ENCODE measurements around the gene KRTAP19-1. TPM values are rescaled to one million over a fixed set of nuclear protein-coding genes. Genes with fewer than 3 reads are reported as not detected.

KRTAP19-1 gene
- polyA plus RNA-seq, 4 donors: not detected

- Histone ChIP-seq H3K36me3 (ENCODE audit: control insufficient read depth in 3 of 3, insufficient read depth in 2 of 3, low read depth in 1 of 3, low read length in 3 of 3) (no peaks in the 10 kb centered on the region), H3K4me3 (ENCODE audit: low read depth in 1 of 3, low read length in 3 of 3) (no peak overlapping the region), H3K9me3 (ENCODE audit: control insufficient read depth in 2 of 2, insufficient read depth in 1 of 2, low read depth in 1 of 2, low read length in 1 of 2) (no peaks in the 10 kb centered on the region), H3K4me1 (ENCODE audit: control insufficient read depth in 3 of 3, insufficient read depth in 2 of 3, low read depth in 1 of 3, low read length in 2 of 3) (no peaks in the 10 kb centered on the region), H3K27ac (ENCODE audit: low read depth in 1 of 3, low read length in 2 of 3) (no peak overlapping the region), H3K27me3 (ENCODE audit: control insufficient read depth in 3 of 3, insufficient read depth in 3 of 3, low read length in 3 of 3) (no peaks in the 10 kb centered on the region)
- DNase-seq (no peak), FAIRE-seq (no peak)
- WGBS, 3 donors: 33 to 60% (median 36%) methylated on average over 1 of the region's 1 CpG
Observed at GRCh38 chr21:30444204-30444603, 36.0 kb downstream of the KRTAP19-1 start.

- no peak overlapping the region for H3K27ac ChIP-seq (ENCODE audit: low read depth in 1 of 3, low read length in 2 of 3)
- H3K9me3 ChIP-seq (ENCODE audit: control insufficient read depth in 2 of 2, insufficient read depth in 1 of 2, low read depth in 1 of 2, low read length in 1 of 2): no peaks in the 10 kb centered on the region
- no peaks in the 10 kb centered on the region for H3K4me1 ChIP-seq (ENCODE audit: control insufficient read depth in 3 of 3, insufficient read depth in 2 of 3, low read depth in 1 of 3, low read length in 2 of 3)
- H3K36me3 ChIP-seq (ENCODE audit: control insufficient read depth in 3 of 3, insufficient read depth in 2 of 3, low read depth in 1 of 3, low read length in 3 of 3): no peaks in the 10 kb centered on the region
- H3K4me3 ChIP-seq (ENCODE audit: low read depth in 1 of 3, low read length in 3 of 3): no peak overlapping the region
- no peaks in the 10 kb centered on the region for H3K27me3 ChIP-seq (ENCODE audit: control insufficient read depth in 3 of 3, insufficient read depth in 3 of 3, low read length in 3 of 3)
- DNase-seq: peak in 1 of 2 donors; percentile 10
- no peak for FAIRE-seq
Observed at GRCh38 chr21:30443226-30443625, 36.9 kb downstream of the KRTAP19-1 start.

DNA sequence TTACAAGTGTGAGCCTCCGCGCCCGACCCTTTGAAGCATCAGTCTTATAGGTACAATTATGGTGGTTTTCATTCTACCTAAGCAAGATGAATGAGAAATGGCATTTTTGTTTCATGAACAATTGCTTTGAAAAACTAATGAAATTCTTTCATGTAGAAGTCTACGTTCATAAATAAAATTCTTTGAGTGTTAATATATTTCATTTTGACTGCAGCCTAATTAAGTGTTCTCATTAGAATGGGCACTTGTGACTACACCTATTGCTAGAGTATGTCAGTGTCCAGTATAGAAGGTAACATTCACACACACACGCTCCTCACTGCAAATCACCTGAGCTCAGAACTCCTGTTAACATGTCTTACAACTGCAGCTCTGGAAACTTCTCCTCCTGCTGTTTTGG, 40.2 kb downstream of the KRTAP19-1 start, which contains the start of gene KRTAP15-1:
TSS of gene KRTAP15-1 (plus strand) at position 301 of the 400 bp plus-strand sequence. CDS start at position 354, 53 bp downstream.
- Histone ChIP-seq H3K27ac (ENCODE audit: low read depth in 1 of 3, low read length in 2 of 3) (no peak within 1 kb of the TSS), H3K27me3 (ENCODE audit: control insufficient read depth in 3 of 3, insufficient read depth in 3 of 3, low read length in 3 of 3) (no peaks in the 10 kb centered on the region), H3K4me3 (ENCODE audit: low read depth in 1 of 3, low read length in 3 of 3) (no peak within 1 kb of the TSS), H3K36me3 (ENCODE audit: control insufficient read depth in 3 of 3, insufficient read depth in 2 of 3, low read depth in 1 of 3, low read length in 3 of 3) (no peaks in the 10 kb centered on the region), H3K4me1 (ENCODE audit: control insufficient read depth in 3 of 3, insufficient read depth in 2 of 3, low read depth in 1 of 3, low read length in 2 of 3) (no peaks in the 10 kb centered on the region), H3K9me3 (ENCODE audit: control insufficient read depth in 2 of 2, insufficient read depth in 1 of 2, low read depth in 1 of 2, low read length in 1 of 2) (no peaks in the 10 kb centered on the region)
- no peak for DNase-seq
- FAIRE-seq: no peak
- WGBS, 3 donors: 90 to 93% (median 91%) methylated on average over 5 of the region's 5 CpGs

DNA sequence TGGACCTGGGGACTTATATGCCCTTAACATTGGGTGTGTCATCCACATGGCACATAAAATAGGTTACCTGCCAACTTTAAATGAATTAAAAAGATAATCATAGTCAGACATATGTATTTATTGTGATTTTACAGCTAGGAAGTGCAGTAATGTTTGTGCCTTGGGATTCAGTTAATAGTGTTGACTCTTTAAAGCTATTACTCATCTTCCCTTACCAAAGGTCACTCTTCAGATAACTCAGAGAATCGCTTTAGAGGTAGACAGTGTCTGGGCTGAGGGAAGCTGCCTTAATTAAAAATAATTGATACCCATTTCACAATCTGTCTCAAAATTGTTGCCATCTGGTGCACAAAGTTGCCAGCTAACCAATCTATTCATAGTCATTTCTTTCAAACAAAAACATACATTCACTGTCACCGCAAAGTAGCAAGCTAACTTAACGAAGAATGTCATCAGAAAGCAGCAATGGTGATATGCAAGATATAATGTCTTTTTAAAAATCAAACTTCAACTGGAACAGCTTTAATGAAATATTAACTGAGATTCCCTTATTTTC, 43.1 kb downstream of the KRTAP19-1 start:
- no peaks in the 10 kb centered on the region for H3K4me1 ChIP-seq (ENCODE audit: control insufficient read depth in 3 of 3, insufficient read depth in 2 of 3, low read depth in 1 of 3, low read length in 2 of 3)
- FAIRE-seq: no peak
- H3K27ac ChIP-seq (ENCODE audit: low read depth in 1 of 3, low read length in 2 of 3): no peak overlapping the region
- no peaks in the 10 kb centered on the region for H3K27me3 ChIP-seq (ENCODE audit: control insufficient read depth in 3 of 3, insufficient read depth in 3 of 3, low read length in 3 of 3)
- DNase-seq: peak in 1 of 2 donors; percentile 13
- H3K9me3 ChIP-seq (ENCODE audit: control insufficient read depth in 2 of 2, insufficient read depth in 1 of 2, low read depth in 1 of 2, low read length in 1 of 2): no peaks in the 10 kb centered on the region
- H3K4me3 ChIP-seq (ENCODE audit: low read depth in 1 of 3, low read length in 3 of 3): no peak overlapping the region
- 68 to 72% (median 72%) methylated on average over 3 of the region's 3 CpGs for WGBS, 3 donors
- H3K36me3 ChIP-seq (ENCODE audit: control insufficient read depth in 3 of 3, insufficient read depth in 2 of 3, low read depth in 1 of 3, low read length in 3 of 3): no peaks in the 10 kb centered on the region

GRCh38 chr21:30434033-30434631, 46.0 kb downstream of the KRTAP19-1 start:
- DNase-seq (peak; percentile 3 to 11), FAIRE-seq (no peak)
- no peaks in the 10 kb centered on the region for H3K4me1 ChIP-seq (ENCODE audit: control insufficient read depth in 3 of 3, insufficient read depth in 2 of 3, low read depth in 1 of 3, low read length in 2 of 3)
- no peaks in the 10 kb centered on the region for H3K36me3 ChIP-seq (ENCODE audit: control insufficient read depth in 3 of 3, insufficient read depth in 2 of 3, low read depth in 1 of 3, low read length in 3 of 3)
- no peak overlapping the region for H3K27ac ChIP-seq (ENCODE audit: low read depth in 1 of 3, low read length in 2 of 3)
- H3K4me3 ChIP-seq (ENCODE audit: low read depth in 1 of 3, low read length in 3 of 3): no peak overlapping the region
- H3K9me3 ChIP-seq (ENCODE audit: control insufficient read depth in 2 of 2, insufficient read depth in 1 of 2, low read depth in 1 of 2, low read length in 1 of 2): peaks cover 0 to 2% of the 10 kb centered on the region in 2 donors
- WGBS, 3 donors: 31 to 42% (median 41%) methylated on average over 10 of the region's 10 CpGs
- no peaks in the 10 kb centered on the region for H3K27me3 ChIP-seq (ENCODE audit: control insufficient read depth in 3 of 3, insufficient read depth in 3 of 3, low read length in 3 of 3)

- H3K4me3 ChIP-seq (ENCODE audit: low read depth in 1 of 3, low read length in 3 of 3): no peak within 1 kb of the TSS
- H3K36me3 ChIP-seq (ENCODE audit: control insufficient read depth in 3 of 3, insufficient read depth in 2 of 3, low read depth in 1 of 3, low read length in 3 of 3): no peaks in the 10 kb centered on the region
- peaks cover 0 to 2% of the 10 kb centered on the region in 2 donors for H3K9me3 ChIP-seq (ENCODE audit: control insufficient read depth in 2 of 2, insufficient read depth in 1 of 2, low read depth in 1 of 2, low read length in 1 of 2)
- WGBS, 3 donors: 60 to 79% (median 72%) methylated on average over 9 of the region's 9 CpGs
- DNase-seq (no peak), FAIRE-seq (no peak)
- H3K4me1 ChIP-seq (ENCODE audit: control insufficient read depth in 3 of 3, insufficient read depth in 2 of 3, low read depth in 1 of 3, low read length in 2 of 3): no peaks in the 10 kb centered on the region
- no peaks in the 10 kb centered on the region for H3K27me3 ChIP-seq (ENCODE audit: control insufficient read depth in 3 of 3, insufficient read depth in 3 of 3, low read length in 3 of 3)
- H3K27ac ChIP-seq (ENCODE audit: low read depth in 1 of 3, low read length in 2 of 3): no peak within 1 kb of the TSS
Observed at GRCh38 chr21:30430170-30430655, 50.0 kb downstream of the KRTAP19-1 start, which contains the start of gene KRTAP13-4. Gene KRTAP13-4, plus strand, starts transcription at chr21:30430220. Its CDS starts 56 bp downstream, at chr21:30430276.

Other genes with a start within 250 kb of the KRTAP19-1 start
- not detected for gene KRTAP24-1, start 197.4 kb downstream of the KRTAP19-1 start, polyA plus RNA-seq
- gene KRTAP25-1, start 190.9 kb downstream of the KRTAP19-1 start, polyA plus RNA-seq: not detected
- gene KRTAP26-1, start 160.1 kb downstream of the KRTAP19-1 start, polyA plus RNA-seq: not detected
- gene KRTAP27-1, start 142.7 kb downstream of the KRTAP19-1 start, polyA plus RNA-seq: not detected
- not detected for gene KRTAP23-1, start 131.8 kb downstream of the KRTAP19-1 start, polyA plus RNA-seq
- gene KRTAP13-2, start 108.1 kb downstream of the KRTAP19-1 start, polyA plus RNA-seq: 1 to 10 TPM in 1 of 4 donors, not detected in 3; 2.0 TPM
- gene KRTAP13-1, start 84.3 kb downstream of the KRTAP19-1 start, polyA plus RNA-seq: not detected
- not detected for gene KRTAP13-3, start 54.4 kb downstream of the KRTAP19-1 start, polyA plus RNA-seq
- gene KRTAP13-4, start 50.1 kb downstream of the KRTAP19-1 start, polyA plus RNA-seq: not detected
- gene KRTAP15-1, start 40.1 kb downstream of the KRTAP19-1 start, polyA plus RNA-seq: not detected
- not detected for gene KRTAP19-2, start 7.1 kb upstream of the KRTAP19-1 start, polyA plus RNA-seq
- gene KRTAP19-3, start 11.6 kb upstream of the KRTAP19-1 start, polyA plus RNA-seq: not detected
- gene KRTAP19-4, start 16.8 kb upstream of the KRTAP19-1 start, polyA plus RNA-seq: not detected
- not detected for gene KRTAP19-5, start 21.8 kb upstream of the KRTAP19-1 start, polyA plus RNA-seq
- not detected for gene KRTAP19-6, start 61.5 kb upstream of the KRTAP19-1 start, polyA plus RNA-seq
- gene KRTAP19-7, start 80.9 kb upstream of the KRTAP19-1 start, polyA plus RNA-seq: not detected
- gene KRTAP22-2, start 110.0 kb upstream of the KRTAP19-1 start, polyA plus RNA-seq: not detected
- not detected for gene KRTAP6-3, start 112.1 kb upstream of the KRTAP19-1 start, polyA plus RNA-seq
- not detected for gene KRTAP6-2, start 118.5 kb upstream of the KRTAP19-1 start, polyA plus RNA-seq
- gene KRTAP22-1, start 120.7 kb upstream of the KRTAP19-1 start, polyA plus RNA-seq: not detected
- gene KRTAP6-1, start 133.6 kb upstream of the KRTAP19-1 start, polyA plus RNA-seq: not detected
- gene KRTAP20-1, start 136.1 kb upstream of the KRTAP19-1 start, polyA plus RNA-seq: not detected
- not detected for gene KRTAP20-4, start 140.3 kb upstream of the KRTAP19-1 start, polyA plus RNA-seq
- not detected for gene KRTAP20-2, start 154.8 kb upstream of the KRTAP19-1 start, polyA plus RNA-seq
- gene KRTAP20-3, start 162.5 kb upstream of the KRTAP19-1 start, polyA plus RNA-seq: not detected
- gene KRTAP21-3, start 238.4 kb upstream of the KRTAP19-1 start, polyA plus RNA-seq: not detected